Left cardiac atrium (tissue), 4 donors: ENCODE measurements around the gene PCBP3. TPM values are rescaled to one million over a fixed set of nuclear protein-coding genes. Genes with fewer than 3 reads are reported as not detected.
A peak's percentile ranks its signal among the peaks of the same experiment; 100 is the strongest.

Experiments used
- ATAC-seq, 2 donors: fragments of 200-7000 bp; cut with Tn5 transposase; one replicate each; pipeline ENCODE4 v1.9.1; 2020; ENCODE audit warnings: mild to moderate bottlenecking in 2 of 2, moderate library complexity in 2 of 2
- DNase-seq: peaks from one replicate; pipeline ENCODE4 v3.0.0-alpha.2; 2020
- intact Hi-C, 2 donors: fragments of 100-400 bp; cut with DNase I; formaldehyde crosslinking; loops; one replicate each; pipeline versions ENCODE4 v1.14.1 to v1.15.1; 2022 to 2023
- total RNA-seq, 2 donors: library from RNA; stranded (reverse); fragmentation: NEBNext Ultra II Directional; extraction: Animal tissue kit (Norgen Biotek cat#: 25700); gene quantifications; one replicate each; pipeline ENCODE4 v1.2.1, GENCODE V29; 2021
- donor health status: DM: no; HTN: yes; CAD: no.
- donor health status: DM: no; HTN: yes; CAD: no; lungs with severe emphysema.
- donor health status: DM: yes; HTN: yes; CAD: no.
- donor health status: Dilated cardiomyopathy.

Gene PCBP3
- total RNA-seq, 2 donors from 2014 or later, result 5.8 to 5.9 TPM

- intact Hi-C loops, result no loop called here
- DNase-seq, result peak; percentile 13
Measured at GRCh38 chr21:45916011-45916840, 272.7 kb downstream of the PCBP3 start.

DNA sequence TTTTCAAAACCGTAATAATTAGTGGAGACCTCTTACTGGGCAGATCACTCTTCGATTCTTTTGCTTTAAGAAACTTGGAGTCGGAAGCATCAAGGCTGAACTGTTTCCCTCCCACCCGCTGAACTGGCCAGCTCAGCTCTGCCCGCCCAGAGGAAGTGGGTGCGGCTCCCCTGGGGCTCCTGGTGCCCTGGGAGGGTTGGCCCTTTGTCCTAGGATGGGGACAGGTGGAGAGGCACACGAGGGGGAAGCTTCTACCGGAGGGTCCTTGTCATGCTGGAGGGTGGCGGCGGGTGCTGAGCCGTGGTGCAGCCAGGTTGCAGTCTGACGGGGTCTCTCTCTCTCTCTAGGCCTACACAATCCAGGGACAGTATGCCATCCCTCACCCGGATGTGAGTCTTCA is 273.7 kb downstream of the PCBP3 start:
- peak; percentile 8 for DNase-seq
- intact Hi-C loops, result no loop called here
- ATAC-seq, result no peak

More at GRCh38 chr21:45916011-45916840, 272.7 kb downstream of the PCBP3 start:
- ATAC-seq, result peak in 1 of 2 donors; percentile 45

- DNase-seq (peak; percentile 14), ATAC-seq (no peak)
- intact Hi-C loops, result no loop called here
Measured at GRCh38 chr21:45918011-45918410, 274.5 kb downstream of the PCBP3 start.

DNA sequence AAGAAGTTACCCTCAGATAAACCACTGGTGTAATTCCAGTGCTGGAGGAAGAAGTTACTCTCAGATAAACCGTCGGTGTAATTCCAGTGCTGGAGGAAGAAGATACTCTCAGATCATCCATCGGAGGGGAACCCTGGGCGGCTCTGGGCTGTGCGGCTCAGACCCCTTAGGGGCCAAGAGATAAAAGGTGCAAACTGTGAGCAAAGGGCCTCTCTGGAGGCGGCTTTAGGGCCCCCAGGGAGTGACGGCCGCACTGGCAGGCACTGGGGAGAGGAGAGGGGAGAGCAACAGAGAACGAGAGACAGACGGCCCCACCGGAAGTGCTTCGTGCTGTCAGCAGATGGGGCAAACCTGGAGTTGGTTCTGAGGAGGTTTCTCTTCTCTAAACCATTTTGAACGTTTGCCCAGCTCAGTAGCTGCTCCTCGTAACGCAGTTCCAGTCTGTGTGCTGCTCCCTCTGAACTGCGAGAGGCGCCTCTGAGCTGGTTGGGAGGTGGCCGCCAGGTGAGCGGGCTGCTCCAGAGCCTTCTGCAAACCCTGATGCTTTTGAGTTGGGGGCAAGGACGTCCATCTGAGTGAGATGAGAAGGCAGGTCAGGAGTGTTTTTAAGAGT is 275.4 kb downstream of the PCBP3 start:
- intact Hi-C loops, result no loop called here
- ATAC-seq (no peak), DNase-seq (peak; percentile 2)

GRCh38 chr21:45919593-45919992 is 276.1 kb downstream of the PCBP3 start:
- DNase-seq, result peak; percentile 7
- intact Hi-C loops, result no loop called here
- ATAC-seq, result no peak

GRCh38 chr21:45920824-45921600 is 277.5 kb downstream of the PCBP3 start:
- ATAC-seq, result no peak
- DNase-seq, result no peak
- intact Hi-C loops, result loop anchor here in 1 of 2 donors (5.0 kb wide), 2 partner anchors 34 to 364 kb away; no protein-coding TSS in a partner anchor

GRCh38 chr21:45921917-45922316 is 278.4 kb downstream of the PCBP3 start:
- no peak for DNase-seq
- intact Hi-C loops, result loop anchor here in 1 of 2 donors (5.0 kb wide), 2 partner anchors 35 to 365 kb away; no protein-coding TSS in a partner anchor
- ATAC-seq, result no peak

DNA sequence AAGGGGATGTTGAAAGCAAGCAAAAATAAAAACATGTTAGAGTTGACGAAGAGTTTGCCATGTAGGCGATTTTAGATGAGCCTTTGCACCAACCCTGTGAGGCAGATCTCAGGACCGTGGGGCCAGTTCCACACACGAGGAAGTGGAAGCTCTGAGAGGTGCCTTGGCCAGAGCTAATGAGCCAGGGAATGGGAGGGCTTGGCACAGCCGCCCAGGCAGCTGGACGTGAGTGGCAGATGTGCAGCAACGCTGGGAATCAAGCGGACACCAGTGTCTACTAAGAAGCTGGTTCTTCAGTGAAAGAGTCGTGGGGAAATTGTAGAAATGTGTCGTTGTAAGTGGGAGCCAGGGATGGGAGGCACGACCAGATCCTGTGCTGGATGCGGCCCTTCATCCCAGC is 279.1 kb downstream of the PCBP3 start:
- DNase-seq (no peak), ATAC-seq (peak in 1 of 2 donors; percentile 33)
- intact Hi-C loops, result loop anchor here in 1 of 2 donors (5.0 kb wide), 2 partner anchors 35 to 365 kb away; no protein-coding TSS in a partner anchor

GRCh38 chr21:45923146-45923545 is 279.6 kb downstream of the PCBP3 start:
- DNase-seq, result peak; percentile 80
- peak; percentile 91 to 92 for ATAC-seq
- intact Hi-C loops, result loop anchor here in 1 of 2 donors (5.0 kb wide), 2 partner anchors 36 to 366 kb away; no protein-coding TSS in a partner anchor

DNA sequence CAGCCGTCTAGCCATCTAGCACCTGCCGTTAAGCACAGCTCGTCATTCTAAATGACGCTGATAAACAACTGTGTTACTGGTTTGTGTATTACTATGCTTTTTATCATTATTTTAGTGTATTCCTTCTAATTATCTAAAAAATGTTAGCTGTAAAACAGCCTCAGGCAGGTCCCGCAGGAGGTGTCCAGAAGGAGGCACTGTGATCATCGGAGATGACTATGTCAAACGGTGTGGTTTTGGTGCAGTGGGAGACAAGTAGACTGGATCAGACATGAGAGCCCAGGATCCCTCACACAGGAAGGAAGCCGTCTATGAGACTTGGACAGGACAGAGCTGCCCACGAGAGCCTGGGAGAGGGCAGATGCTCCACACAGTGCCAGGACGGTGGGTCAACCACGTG is 282.8 kb downstream of the PCBP3 start:
- intact Hi-C loops, result no loop called here
- ATAC-seq (no peak), DNase-seq (no peak)

DNA sequence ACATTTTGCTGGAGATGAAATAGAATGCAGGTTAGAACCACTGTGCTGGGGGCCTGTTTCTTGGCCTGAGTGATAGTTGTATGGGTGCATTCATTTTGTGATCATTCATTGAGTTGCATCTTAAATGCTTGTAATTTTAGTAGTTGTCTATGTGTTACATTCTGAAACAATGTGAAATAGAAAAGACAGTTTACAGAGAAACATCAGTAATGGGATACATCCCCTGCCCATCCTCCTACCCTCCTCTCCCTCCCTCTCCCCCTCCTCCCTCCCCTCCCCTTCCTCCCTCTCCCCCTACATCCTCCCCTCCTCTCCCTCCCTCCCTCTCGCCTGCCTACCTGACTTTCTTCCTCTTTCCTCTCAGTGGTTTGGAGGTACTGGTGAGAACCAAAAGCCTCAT is 283.5 kb downstream of the PCBP3 start:
- no peak for ATAC-seq
- intact Hi-C loops, result no loop called here
- DNase-seq, result no peak

- intact Hi-C loops, result no loop called here
- ATAC-seq, result no peak
- peak; percentile 13 for DNase-seq
Measured at GRCh38 chr21:45927851-45928850, 284.6 kb downstream of the PCBP3 start.

DNA sequence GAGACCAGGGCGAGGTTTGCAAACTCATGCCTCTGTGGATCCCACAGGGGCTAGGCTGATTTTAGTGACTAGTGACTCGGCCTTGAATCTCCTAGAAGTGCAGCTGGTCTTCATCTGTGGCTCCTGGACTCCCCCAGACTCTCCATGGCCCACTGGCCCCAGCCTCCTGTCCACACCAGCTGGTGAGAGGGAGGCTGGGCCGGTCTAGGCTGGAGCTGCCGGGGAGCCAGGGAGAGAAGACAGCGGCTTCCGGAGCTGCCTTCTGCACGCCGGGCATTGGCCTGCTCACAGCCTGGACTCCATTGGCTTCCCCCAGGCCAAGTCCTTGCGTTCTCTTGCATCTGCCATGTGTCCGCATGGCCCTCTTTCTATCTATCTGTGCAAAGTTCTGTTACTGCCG is 285.9 kb downstream of the PCBP3 start:
- DNase-seq (no peak), ATAC-seq (peak in 1 of 2 donors; percentile 48)
- intact Hi-C loops, result no loop called here

GRCh38 chr21:45930231-45930760 is 286.8 kb downstream of the PCBP3 start:
- DNase-seq, result peak; percentile 11
- intact Hi-C loops, result no loop called here
- no peak for ATAC-seq

- ATAC-seq (no peak), DNase-seq (peak; percentile 1)
- intact Hi-C loops, result no loop called here
Measured at GRCh38 chr21:45930792-45931191, 287.3 kb downstream of the PCBP3 start.

- DNase-seq (peak; percentile 16), ATAC-seq (no peak)
- intact Hi-C loops, result no loop called here
Measured at GRCh38 chr21:45931397-45931969, 288.0 kb downstream of the PCBP3 start.

- DNase-seq (no peak), ATAC-seq (no peak)
- intact Hi-C loops, result no loop called here
Measured at GRCh38 chr21:45932922-45933502, 289.5 kb downstream of the PCBP3 start.
